MM.1S (cell line): ENCODE data around the gene TACC2.

Experiments used
- DNase-seq: peaks from one replicate; pipeline ENCODE4 v3.0.0-alpha.2; 2015
- H2AFZ ChIP-seq: fragments of 300-600 bp; sonication (generic); 2 replicates; pipeline ENCODE4 v1.6.0; 2016; ENCODE audit warnings: antibody characterized with exemption, low read length
- H3F3A ChIP-seq: fragments of 300-600 bp; sonication (generic); 2 replicates; pipeline ENCODE4 v1.6.1; 2016; ENCODE audit warnings: mild to moderate bottlenecking, antibody characterized with exemption, low read length, moderate library complexity, mixed read lengths; ENCODE audit not compliant: insufficient read depth
- H3K27ac ChIP-seq: fragments of 300-600 bp; sonication (generic); 2 replicates; pipeline ENCODE4 v1.5.1; 2016; ENCODE audit warnings: mild to moderate bottlenecking, low read length
- H3K27me3 ChIP-seq: fragments of 300-600 bp; sonication (generic); replicated peaks from 2 replicates; pipeline ENCODE4 v1.6.0; 2016; ENCODE audit warnings: low read length; ENCODE audit not compliant: insufficient read depth
- H3K36me3 ChIP-seq: fragments of 300-600 bp; sonication (generic); replicated peaks from 2 replicates; pipeline ENCODE4 v1.6.1; 2016; ENCODE audit warnings: mild to moderate bottlenecking, low read length, mixed read lengths; ENCODE audit not compliant: insufficient read depth
- H3K4me1 ChIP-seq: fragments of 300-600 bp; sonication (generic); 2 replicates; pipeline ENCODE4 v1.6.1; 2016; ENCODE audit warnings: low read length, mixed read lengths
- H3K4me2 ChIP-seq: fragments of 300-600 bp; sonication (generic); 2 replicates; pipeline ENCODE4 v1.6.0; 2016; ENCODE audit warnings: low read depth, low read length
- H3K4me3 ChIP-seq: fragments of 300-600 bp; sonication (generic); 2 replicates; pipeline ENCODE4 v1.5.1; 2016; ENCODE audit warnings: low read length, mixed read lengths
- H3K79me2 ChIP-seq: fragments of 300-600 bp; sonication (generic); 2 replicates; pipeline ENCODE4 v1.6.1; 2016; ENCODE audit warnings: mixed run types, low read length, mixed read lengths
- H3K9ac ChIP-seq: fragments of 300-600 bp; sonication (generic); 2 replicates; pipeline ENCODE4 v1.6.1; 2016; ENCODE audit warnings: low read length, mixed read lengths
- H3K9me2 ChIP-seq: fragments of 300-600 bp; sonication (generic); replicated peaks from 2 replicates; pipeline ENCODE4 v1.6.1; 2016; ENCODE audit warnings: mild to moderate bottlenecking, low read length, mixed read lengths; ENCODE audit not compliant: insufficient read depth
- H3K9me3 ChIP-seq: fragments of 300-600 bp; sonication (generic); replicated peaks from 2 replicates; pipeline ENCODE4 v1.6.1; 2016; ENCODE audit warnings: mild to moderate bottlenecking, low read length, mixed read lengths; ENCODE audit not compliant: insufficient read depth
- H4K20me1 ChIP-seq: fragments of 300-600 bp; sonication (generic); 2 replicates; pipeline ENCODE4 v1.6.1; 2016; ENCODE audit warnings: mild to moderate bottlenecking, low read length, moderate library complexity, mixed read lengths; ENCODE audit not compliant: insufficient read depth
- CTCF ChIP-seq: fragments of 300-600 bp; sonication (generic); IDR thresholded peaks from 2 replicates; pipeline ENCODE4 v1.5.1; 2016; ENCODE audit warnings: antibody characterized with exemption, low read length, mixed read lengths
- EZH2 ChIP-seq: fragments of 300-600 bp; sonication (generic); optimal IDR thresholded peaks from 2 replicates; pipeline ENCODE3; 2017; ENCODE audit warnings: low read depth, mild to moderate bottlenecking, antibody characterized with exemption, low read length, mixed read lengths
- EZH2phosphoT487 ChIP-seq: fragments of 300-600 bp; sonication (generic); IDR thresholded peaks from 2 replicates; pipeline ENCODE4 v1.6.1; 2018; ENCODE audit warnings: antibody characterized with exemption, low read length

Gene TACC2

GRCh38 chr10:122286867-122287266, 297.9 kb downstream of the TACC2 start:
- H3K9me2 ChIP-seq = no peaks in the 10 kb centered on the region
- no peak for DNase-seq

DNA sequence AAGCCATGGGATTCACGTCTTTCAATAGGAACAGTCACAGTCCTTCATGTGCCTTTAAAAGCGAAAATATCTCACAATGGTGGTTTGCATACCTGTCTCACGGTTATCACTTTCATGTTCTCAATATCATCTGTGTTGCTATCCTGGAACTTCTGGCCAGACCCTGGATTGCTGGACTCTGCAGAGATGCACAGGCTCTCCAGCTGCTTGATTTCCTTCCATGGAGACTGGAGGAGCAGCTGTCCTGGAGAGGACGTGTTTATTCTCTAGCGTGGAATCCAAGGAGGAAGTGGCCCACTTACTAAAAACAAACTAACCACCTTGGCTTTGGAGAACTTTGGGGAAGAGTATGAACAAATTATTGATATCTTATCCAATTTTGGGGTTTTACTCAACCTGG, 298.6 kb downstream of the TACC2 start:
- Histone ChIP-seq H3K9me2 (no peaks in the 10 kb centered on the region), H3K27ac (no peak overlapping the region), H3K79me2 (no peaks in the 10 kb centered on the region), H4K20me1 (no peaks in the 10 kb centered on the region), H2AFZ (no peak overlapping the region), H3K9ac (no peak overlapping the region), H3K4me2 (no peak overlapping the region), H3K4me1 (no peaks in the 10 kb centered on the region), H3F3A (no peaks in the 10 kb centered on the region), H3K9me3 (no peaks in the 10 kb centered on the region), H3K36me3 (no peaks in the 10 kb centered on the region), H3K4me3 (no peak overlapping the region), H3K27me3 (no peaks in the 10 kb centered on the region; the same call in 1 of the 2 replicates)
- no peak for TF ChIP-seq EZH2
- no peak for TF ChIP-seq CTCF
- TF ChIP-seq EZH2phosphoT487 = no peak
- DNase-seq = no peak

More at GRCh38 chr10:122286867-122287266, 297.9 kb downstream of the TACC2 start:
- H3K27me3 ChIP-seq = no peaks in the 10 kb centered on the region; the same call in 1 of the 2 replicates
- H2AFZ ChIP-seq = no peak overlapping the region
- no peak overlapping the region for H3K4me2 ChIP-seq
- no peak overlapping the region for H3K9ac ChIP-seq
- H3K27ac ChIP-seq = no peak overlapping the region
- no peaks in the 10 kb centered on the region for H3K4me1 ChIP-seq
- no peaks in the 10 kb centered on the region for H4K20me1 ChIP-seq
- no peaks in the 10 kb centered on the region for H3K36me3 ChIP-seq
- no peaks in the 10 kb centered on the region for H3F3A ChIP-seq
- no peak overlapping the region for H3K4me3 ChIP-seq
- H3K9me3 ChIP-seq = no peaks in the 10 kb centered on the region
- H3K79me2 ChIP-seq = no peaks in the 10 kb centered on the region
- TF ChIP-seq CTCF (no peak), EZH2phosphoT487 (no peak), EZH2 (no peak)

DNA sequence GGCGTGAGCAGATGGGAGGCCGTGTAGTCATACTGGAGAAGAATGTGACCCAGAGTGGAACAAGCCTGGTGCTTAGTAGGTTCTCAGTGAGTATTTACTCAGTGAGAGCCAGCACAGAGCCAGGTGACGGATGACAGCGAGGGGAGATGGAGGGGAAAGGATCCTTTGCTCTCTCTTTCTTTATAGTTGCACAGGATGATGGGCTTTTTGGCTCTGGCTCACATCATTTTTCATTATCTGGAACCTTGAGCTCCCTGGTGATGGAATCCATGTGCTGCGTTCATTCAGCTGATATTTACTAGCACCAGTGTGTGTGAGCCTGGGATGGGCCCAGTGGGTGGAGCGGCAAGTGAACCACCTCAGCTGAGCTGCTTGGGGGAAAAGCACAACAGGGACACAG, 299.3 kb downstream of the TACC2 start:
- DNase-seq = no peak
- no peaks in the 10 kb centered on the region for H4K20me1 ChIP-seq
- no peak for TF ChIP-seq EZH2phosphoT487
- TF ChIP-seq CTCF = no peak
- no peak for TF ChIP-seq EZH2

More for the DNA sequence above, 299.3 kb downstream of the TACC2 start:
- H3K79me2 ChIP-seq = no peaks in the 10 kb centered on the region
- no peak overlapping the region for H3K9ac ChIP-seq
- no peak overlapping the region for H3K27ac ChIP-seq
- no peak overlapping the region for H3K4me3 ChIP-seq
- H2AFZ ChIP-seq = no peak overlapping the region
- no peaks in the 10 kb centered on the region for H3K4me1 ChIP-seq
- H3K9me2 ChIP-seq = no peaks in the 10 kb centered on the region
- H3K4me2 ChIP-seq = no peak overlapping the region
- no peaks in the 10 kb centered on the region for H3K9me3 ChIP-seq
- H3F3A ChIP-seq = no peaks in the 10 kb centered on the region
- no peaks in the 10 kb centered on the region for H3K36me3 ChIP-seq
- H3K27me3 ChIP-seq = no peaks in the 10 kb centered on the region; the same call in 1 of the 2 replicates
